Peyer's patch (tissue), 4 donors: ENCODE results near the gene THRB.

Experiments
- CTCF ChIP-seq, 6 experiments: fragments of 450-650 bp in 4 of 6; fragments of 200-600 bp in 2 of 6; sonication (generic) in 1 of 6; IDR thresholded peaks; one replicate each; pipeline ENCODE4 v1.5.1; 2017 to 2019; ENCODE audit warnings: antibody characterized with exemption in 6 of 6, mild to moderate bottlenecking in 3 of 6, moderate library complexity in 1 of 6
- POLR2A ChIP-seq, 2 donors: fragments of 450-650 bp; IDR thresholded peaks; one replicate each; pipeline ENCODE4 v1.5.1; 2017; ENCODE audit warnings: antibody characterized with exemption in 2 of 2, mild to moderate bottlenecking in 2 of 2, moderate library complexity in 2 of 2

GRCh38 chr3:24133436-24133835 lies 361.2 kb downstream of the THRB start:
- TF ChIP-seq CTCF (IDR thresholded peaks at IDR 0.05): no peak
- TF ChIP-seq POLR2A (IDR thresholded peaks at IDR 0.05): no peak
